ENCODE data around the gene TRIM23. TPM values are rescaled to one million over a fixed set of nuclear protein-coding genes. Genes with fewer than 3 reads are reported as not detected.

Gene TRIM23
- total RNA-seq, 2 experiments from 2014 or later: 13.6 to 14.6 TPM

DNA sequence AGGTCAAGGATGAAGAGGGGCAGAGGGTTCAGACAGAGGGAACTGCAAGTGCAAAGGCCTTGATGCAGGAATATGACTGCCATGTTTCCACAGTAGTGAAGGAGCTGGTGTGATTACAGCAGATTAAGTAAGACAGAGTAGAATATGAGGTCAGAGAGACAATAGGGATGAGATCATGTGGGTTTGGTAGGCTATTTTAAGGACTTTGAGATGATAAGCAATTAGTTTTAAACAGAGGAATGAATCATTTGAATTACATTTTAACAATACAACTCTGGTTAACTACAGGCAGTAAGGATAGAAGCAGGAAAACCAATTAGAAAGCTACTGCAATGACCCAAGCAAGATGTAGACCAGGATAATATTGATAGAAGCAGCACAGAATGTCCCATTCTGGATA lies 68.8 kb downstream of the TRIM23 start:
- Mint-ChIP-seq H3K4me1 (peaks cover 22% of the 10 kb centered on the region), H3K27me3 (no peaks in the 10 kb centered on the region), H3K4me3 (no peak overlapping the region), H3K36me3 (peaks cover 41% of the 10 kb centered on the region), H3K9me3 (no peaks in the 10 kb centered on the region), H3K27ac (no peak overlapping the region)
- POLR2A ChIA-PET: no interaction called here
- no peak for ATAC-seq (ENCODE audit: low read depth)
- DNase-seq: no peak

DNA sequence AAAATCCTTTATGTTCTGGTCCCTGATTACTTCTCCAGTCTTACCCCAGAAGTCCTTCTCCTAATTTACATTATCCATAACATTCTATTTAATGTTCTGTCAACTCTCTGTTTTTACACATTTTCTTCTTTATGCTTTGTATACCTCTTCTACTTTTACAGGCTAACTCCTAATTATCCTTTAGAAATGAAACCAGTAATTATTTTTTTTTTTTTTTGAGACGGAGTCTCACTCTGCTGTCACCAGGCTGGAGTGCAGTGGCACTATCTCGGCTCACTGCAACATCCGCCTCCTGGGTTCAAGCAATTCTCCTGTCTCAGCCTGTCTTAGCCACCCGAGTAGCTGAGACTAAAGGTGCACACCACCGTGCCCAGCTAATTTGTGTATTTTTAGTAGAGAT lies 70.2 kb downstream of the TRIM23 start:
- Mint-ChIP-seq H3K4me1 (peaks cover 16% of the 10 kb centered on the region), H3K9me3 (no peaks in the 10 kb centered on the region), H3K36me3 (peaks cover 41% of the 10 kb centered on the region), H3K27me3 (no peaks in the 10 kb centered on the region), H3K27ac (no peak overlapping the region), H3K4me3 (no peak overlapping the region)
- ATAC-seq (ENCODE audit: low read depth): no peak
- POLR2A ChIA-PET: interaction anchor here (1.0 kb wide), 1 partner anchor 9 kb away, joined by 3 read pairs; the partner anchor contains the start of genes CENPK and PPWD1
- no peak for DNase-seq

- Mint-ChIP-seq H3K9me3 (no peaks in the 10 kb centered on the region), H3K4me3 (no peak overlapping the region), H3K27ac (no peak overlapping the region), H3K4me1 (peaks cover 2% of the 10 kb centered on the region), H3K36me3 (peaks cover 53% of the 10 kb centered on the region), H3K27me3 (no peaks in the 10 kb centered on the region)
- POLR2A ChIA-PET: no interaction called here
- ATAC-seq (ENCODE audit: low read depth): no peak
- no peak for DNase-seq
These were observed 75.9 kb downstream of the TRIM23 start for GRCh38 chr5:65548281-65548680.

- ATAC-seq (ENCODE audit: low read depth) (no peak), DNase-seq (no peak)
- Mint-ChIP-seq H3K4me1 (peaks cover 2% of the 10 kb centered on the region), H3K27ac (no peak overlapping the region), H3K27me3 (no peaks in the 10 kb centered on the region), H3K9me3 (no peaks in the 10 kb centered on the region), H3K36me3 (peaks cover 64% of the 10 kb centered on the region), H3K4me3 (no peak overlapping the region)
- POLR2A ChIA-PET: interaction anchor here (1.4 kb wide), 1 partner anchor 17 kb away, joined by 7 read pairs; the partner anchor contains the start of genes CENPK and PPWD1
These were observed 78.0 kb downstream of the TRIM23 start for GRCh38 chr5:65546141-65546540.

GRCh38 chr5:65544473-65544872 lies 79.7 kb downstream of the TRIM23 start:
- Mint-ChIP-seq H3K36me3 (peaks cover 62% of the 10 kb centered on the region), H3K4me1 (peaks cover 2% of the 10 kb centered on the region), H3K9me3 (no peaks in the 10 kb centered on the region), H3K27ac (no peak overlapping the region), H3K27me3 (no peaks in the 10 kb centered on the region), H3K4me3 (no peak overlapping the region)
- DNase-seq (no peak), ATAC-seq (ENCODE audit: low read depth) (no peak)
- POLR2A ChIA-PET: interaction anchor here (0.6 to 0.9 kb wide), 2 partner anchors 19 to 42 kb away, joined by 3 read pairs; partner anchors contain the start of genes CENPK and PPWD1

- DNase-seq: no peak
- H3K36me3 Mint-ChIP-seq: peaks cover 37% of the 10 kb centered on the region
- no peak for ATAC-seq (ENCODE audit: low read depth)
- POLR2A ChIA-PET: interaction anchor here (1.5 kb wide), 1 partner anchor 23 kb away, joined by 4 read pairs; the partner anchor contains the start of genes CENPK and PPWD1
- no peak overlapping the region for H3K27ac Mint-ChIP-seq
- no peaks in the 10 kb centered on the region for H3K27me3 Mint-ChIP-seq
- peaks cover 2% of the 10 kb centered on the region for H3K4me1 Mint-ChIP-seq
- H3K9me3 Mint-ChIP-seq: no peaks in the 10 kb centered on the region
- H3K4me3 Mint-ChIP-seq: no peak overlapping the region
These were observed 84.3 kb downstream of the TRIM23 start for GRCh38 chr5:65539827-65540226.

Other genes with a start within 250 kb of the TRIM23 start
- gene ADAMTS6, start 142.4 kb downstream of the TRIM23 start, total RNA-seq: 1 to 10 TPM; 3.7 to 4.3 TPM
- 10 to 100 TPM; 89.9 to 90.7 TPM for gene CENPK, start 61.2 kb downstream of the TRIM23 start, total RNA-seq
- 10 to 100 TPM; 72.7 to 78.6 TPM for gene PPWD1, start 61.0 kb downstream of the TRIM23 start, total RNA-seq
- gene SHLD3, start 694 bp upstream of the TRIM23 start, total RNA-seq: 1 to 10 TPM; 4.3 to 4.4 TPM
- gene TRAPPC13, start 694 bp upstream of the TRIM23 start, total RNA-seq: 10 to 100 TPM; 18.8 to 24.1 TPM
- 10 to 100 TPM; 25.3 to 26.9 TPM for gene SGTB, start 97.8 kb upstream of the TRIM23 start, total RNA-seq
- 10 to 100 TPM; 10.0 to 10.9 TPM for gene NLN, start 97.9 kb upstream of the TRIM23 start, total RNA-seq

All from activated naive CD8-positive, alpha-beta T cell treated with anti-CD3 and anti-CD28 coated beads, Interleukin-2, amount 10 ng/mL, durations not matched to agents 7 days and 5 days (primary cell).